IPS-NIHi7 (cell line): Measurements from ENCODE around the gene TRIM69.
A peak's percentile ranks its signal among the peaks of the same experiment; 100 is the strongest.
"Not testable (repeated sequence)": the region's sequence is repeated elsewhere in the genome, so short reads cannot be mapped to it uniquely, and the experiment has no call there.

Experiments
- DNase-seq: peaks from one replicate; pipeline ENCODE4 v3.0.0; 2012; ENCODE audit warnings: mixed read lengths; ENCODE audit errors: extremely low spot score

Gene TRIM69

GRCh38 chr15:44743454-44743853 lies 7.1 kb downstream of the TRIM69 start:
- not testable (repeated sequence) for DNase-seq

GRCh38 chr15:44753345-44753744 lies 17.0 kb downstream of the TRIM69 start:
- DNase-seq: no peak

GRCh38 chr15:44763187-44763586 lies 26.9 kb downstream of the TRIM69 start:
- no peak for DNase-seq

GRCh38 chr15:44763848-44764247 lies 27.5 kb downstream of the TRIM69 start:
- no peak for DNase-seq

GRCh38 chr15:44765036-44765435 lies 28.7 kb downstream of the TRIM69 start:
- no peak for DNase-seq

GRCh38 chr15:44769521-44769920 lies 33.2 kb downstream of the TRIM69 start:
- DNase-seq: no peak

GRCh38 chr15:44770715-44771114 lies 34.4 kb downstream of the TRIM69 start:
- not testable (repeated sequence) for DNase-seq

GRCh38 chr15:44775953-44776352 lies 39.6 kb downstream of the TRIM69 start:
- no peak for DNase-seq

- DNase-seq: no peak
These were observed 43.4 kb downstream of the TRIM69 start for GRCh38 chr15:44779761-44780160.

- no peak for DNase-seq
These were observed 44.3 kb downstream of the TRIM69 start for GRCh38 chr15:44780608-44781007.

- DNase-seq: no peak
These were observed 44.9 kb downstream of the TRIM69 start for GRCh38 chr15:44781128-44781810.

GRCh38 chr15:44782516-44782915 lies 46.2 kb downstream of the TRIM69 start:
- DNase-seq: no peak

- not testable (repeated sequence) for DNase-seq
These were observed 48.6 kb downstream of the TRIM69 start for GRCh38 chr15:44784918-44785274.

GRCh38 chr15:44788748-44789147 lies 52.4 kb downstream of the TRIM69 start:
- no peak for DNase-seq

- no peak for DNase-seq
These were observed 53.9 kb downstream of the TRIM69 start for GRCh38 chr15:44790215-44790614.

GRCh38 chr15:44790656-44791055 lies 54.3 kb downstream of the TRIM69 start:
- no peak for DNase-seq

GRCh38 chr15:44792715-44793114 lies 56.4 kb downstream of the TRIM69 start:
- DNase-seq: no peak

- DNase-seq: no peak
These were observed 57.7 kb downstream of the TRIM69 start for GRCh38 chr15:44794072-44794471.

- no peak for DNase-seq
These were observed 60.2 kb downstream of the TRIM69 start for GRCh38 chr15:44796508-44796907.

- DNase-seq: peak; percentile 14
These were observed 62.5 kb downstream of the TRIM69 start for GRCh38 chr15:44798826-44799225.

GRCh38 chr15:44801364-44801763 lies 65.0 kb downstream of the TRIM69 start:
- DNase-seq: no peak

- no peak for DNase-seq
These were observed 65.5 kb downstream of the TRIM69 start for GRCh38 chr15:44801797-44802196.

- DNase-seq: no peak
These were observed 66.0 kb downstream of the TRIM69 start for GRCh38 chr15:44802336-44802735.
